Activated B cell treated with CpG ODN at 0.5 μM for 24 hours (primary cell): ENCODE measurements around the gene KIF26B. TPM values are rescaled to one million over a fixed set of nuclear protein-coding genes. Genes with fewer than 3 reads are reported as not detected.

ENCODE experiments used
- ATAC-seq: fragments of 200-7000 bp; cut with Tn5 transposase; one replicate; pipeline ENCODE4 v1.10.0; 2021; ENCODE audit warnings: low read depth, mild to moderate bottlenecking, moderate library complexity
- CTCF ChIA-PET: fragments of 350-600 bp; sonication (Branson Sonifier 250); formaldehyde crosslinking; loops from one replicate; lab custom pipeline; 2021; ENCODE audit warnings: antibody characterized with exemption; lab: Charles Lee
- POLR2A ChIA-PET: fragments of 350-600 bp; sonication (Branson Sonifier 250); formaldehyde crosslinking; loops from one replicate; lab custom pipeline; 2021; ENCODE audit warnings: antibody characterized with exemption; lab: Charles Lee
- DNase-seq: peaks from one replicate; pipeline ENCODE4 v3.0.0; 2022
- H3K27ac Mint-ChIP-seq: one replicate; pipeline ENCODE4 v1.8.0; 2020; ENCODE audit warnings: mixed read lengths
- H3K27me3 Mint-ChIP-seq: one replicate; pipeline ENCODE4 v1.8.0; 2021; ENCODE audit warnings: mixed read lengths
- H3K36me3 Mint-ChIP-seq: one replicate; pipeline ENCODE4 v1.8.0; 2021; ENCODE audit warnings: low read depth, mixed read lengths
- H3K4me1 Mint-ChIP-seq: one replicate; pipeline ENCODE4 v1.8.0; 2021; ENCODE audit warnings: mixed read lengths
- H3K4me3 Mint-ChIP-seq: one replicate; pipeline ENCODE4 v1.8.0; 2020; ENCODE audit warnings: mild to moderate bottlenecking, mixed read lengths
- H3K9me3 Mint-ChIP-seq: one replicate; pipeline ENCODE4 v1.8.0; 2020; ENCODE audit warnings: mixed read lengths
- CTCF ChIP-seq: fragments of 200-600 bp; IDR thresholded peaks from one replicate; pipeline ENCODE4 v1.8.0; 2022; ENCODE audit warnings: antibody characterized with exemption, mild to moderate bottlenecking
- intact Hi-C: fragments of 100-400 bp; cut with micrococcal nuclease; formaldehyde crosslinking; loops from one replicate; pipeline ENCODE4 v1.15.1; 2024
- total RNA-seq: library from RNA; stranded (reverse); gene quantifications from 2 replicates; pipeline ENCODE4 v1.2.3, GENCODE V29; 2022

The KIF26B gene
- total RNA-seq, 1 donor from 2014 or later = 1.7 TPM

GRCh38 chr1:245605480-245606156 is 450.8 kb downstream of the KIF26B start:
- POLR2A ChIA-PET = no interaction called here
- CTCF ChIA-PET = no interaction called here
- no peak for ATAC-seq

GRCh38 chr1:245606157-245606725 is 451.5 kb downstream of the KIF26B start:
- Mint-ChIP-seq H3K4me3 (no peak overlapping the region), H3K4me1 (no peaks in the 10 kb centered on the region), H3K27me3 (peaks cover 10% of the 10 kb centered on the region), H3K27ac (no peak overlapping the region), H3K9me3 (no peaks in the 10 kb centered on the region), H3K36me3 (no peaks in the 10 kb centered on the region)
- DNase-seq = no peak
- CTCF ChIA-PET = no interaction called here
- no peak for ATAC-seq
- intact Hi-C loops = no loop called here
- TF ChIP-seq CTCF = no peak
- POLR2A ChIA-PET = no interaction called here

More at GRCh38 chr1:245605480-245606156, 450.8 kb downstream of the KIF26B start:
- DNase-seq = no peak
- peaks cover 10% of the 10 kb centered on the region for H3K27me3 Mint-ChIP-seq
- no peaks in the 10 kb centered on the region for H3K4me1 Mint-ChIP-seq
- no peaks in the 10 kb centered on the region for H3K9me3 Mint-ChIP-seq
- H3K27ac Mint-ChIP-seq = no peak overlapping the region
- no peak for TF ChIP-seq CTCF
- no peaks in the 10 kb centered on the region for H3K36me3 Mint-ChIP-seq
- H3K4me3 Mint-ChIP-seq = no peak overlapping the region
- intact Hi-C loops = no loop called here

GRCh38 chr1:245608271-245608670 is 453.5 kb downstream of the KIF26B start:
- ChIA-PET CTCF (no interaction called here), POLR2A (no interaction called here)
- no peak for DNase-seq
- Mint-ChIP-seq H3K36me3 (no peaks in the 10 kb centered on the region), H3K27ac (no peak overlapping the region), H3K4me3 (no peak overlapping the region), H3K27me3 (peaks cover 10% of the 10 kb centered on the region), H3K9me3 (no peaks in the 10 kb centered on the region), H3K4me1 (no peaks in the 10 kb centered on the region)
- no peak for TF ChIP-seq CTCF
- intact Hi-C loops = no loop called here
- ATAC-seq = no peak

- H3K27ac Mint-ChIP-seq = no peak overlapping the region
- H3K9me3 Mint-ChIP-seq = no peaks in the 10 kb centered on the region
- no peak overlapping the region for H3K4me3 Mint-ChIP-seq
- ATAC-seq = no peak
- ChIA-PET POLR2A (no interaction called here), CTCF (no interaction called here)
- DNase-seq = no peak
- H3K4me1 Mint-ChIP-seq = no peaks in the 10 kb centered on the region
- H3K36me3 Mint-ChIP-seq = no peaks in the 10 kb centered on the region
- no peak for TF ChIP-seq CTCF
- peaks cover 10% of the 10 kb centered on the region for H3K27me3 Mint-ChIP-seq
- intact Hi-C loops = no loop called here
These were observed 454.8 kb downstream of the KIF26B start for GRCh38 chr1:245609354-245610150.

GRCh38 chr1:245611251-245611650 is 456.5 kb downstream of the KIF26B start:
- ATAC-seq (no peak), DNase-seq (no peak)
- Mint-ChIP-seq H3K4me1 (no peaks in the 10 kb centered on the region), H3K9me3 (no peaks in the 10 kb centered on the region), H3K4me3 (no peak overlapping the region), H3K27me3 (peaks cover 10% of the 10 kb centered on the region), H3K27ac (no peak overlapping the region), H3K36me3 (no peaks in the 10 kb centered on the region)
- intact Hi-C loops = no loop called here
- TF ChIP-seq CTCF = no peak
- POLR2A ChIA-PET = no interaction called here
- CTCF ChIA-PET = no interaction called here
